NCI-H146 treated with DMSO at 0.1 percent for 48 hours (cell line): ENCODE data around the gene DHH.
"Not testable (repeated sequence)": the region's sequence is repeated elsewhere in the genome, so short reads cannot be mapped to it uniquely, and the experiment has no call there.

Source experiments
- DNase-seq: peaks from one replicate; lab custom pipeline; 2025; ENCODE audit not compliant: unreplicated experiment; lab: John Stamatoyannopoulos, UW

The DHH gene

DNA sequence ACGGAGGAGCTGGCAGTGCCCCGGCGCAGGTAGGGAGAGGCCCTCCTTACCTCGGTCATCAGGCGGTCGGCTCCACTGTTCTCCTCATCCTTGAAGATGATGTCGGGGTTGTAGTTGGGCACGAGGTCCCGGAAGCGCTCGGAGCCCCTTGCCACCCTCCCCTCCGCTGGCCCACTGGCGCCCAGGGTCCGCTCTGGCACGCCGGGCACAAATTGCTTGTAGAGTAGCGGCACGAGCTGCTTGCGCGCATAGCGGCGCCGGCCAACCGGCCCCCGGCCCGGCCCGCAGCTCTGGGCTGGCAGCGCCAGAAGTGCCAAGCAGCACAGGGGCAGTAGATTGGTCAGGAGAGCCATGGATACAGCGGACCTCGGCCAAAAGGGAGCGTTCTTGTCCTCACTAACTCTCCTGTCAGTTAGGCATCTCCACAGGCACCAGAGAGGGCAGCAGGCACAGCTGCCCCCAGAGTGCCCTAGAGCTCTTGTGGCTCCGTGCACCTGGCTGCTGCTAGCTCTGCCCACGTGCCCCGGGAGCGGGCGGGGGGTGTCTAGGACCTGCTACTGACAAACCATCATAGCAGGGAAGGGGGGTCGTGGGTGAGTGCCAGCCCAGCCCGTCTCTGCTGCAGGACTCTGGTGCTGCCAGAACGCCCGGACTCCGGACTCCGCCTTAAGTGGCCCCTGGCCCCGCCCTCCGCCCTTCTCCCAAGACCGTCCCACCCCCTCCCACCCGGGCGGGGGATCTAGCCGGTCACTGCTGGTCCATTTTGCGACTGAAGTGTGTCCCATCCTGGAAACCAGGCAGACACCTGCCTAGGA lies at the start of gene DHH:
Gene DHH (minus strand): TSS at position 642 of the 815 bp plus-strand sequence. CDS start 289 bp downstream, at position 353.
- DNase-seq, result peak; percentile 16

DNA sequence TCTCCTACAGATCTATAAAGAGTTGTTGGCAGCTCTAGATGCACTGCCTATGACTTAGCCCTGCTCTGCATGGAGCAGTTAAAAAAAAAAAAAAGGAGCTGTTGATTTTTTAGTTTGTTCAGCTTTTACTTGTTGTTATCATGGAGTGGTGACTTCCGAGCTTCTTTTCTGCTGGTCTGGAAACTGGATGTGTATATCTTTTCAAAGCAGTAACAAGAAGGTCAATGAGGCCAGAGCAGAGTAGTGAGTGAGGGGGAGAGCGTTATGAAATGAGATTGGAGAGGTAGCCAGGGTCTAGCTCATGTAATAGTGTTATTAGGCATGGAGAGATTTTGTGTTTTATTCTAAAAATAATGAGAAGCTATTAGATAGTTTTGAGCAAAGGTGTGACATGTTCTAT lies 49.8 kb upstream of the DHH start:
- DNase-seq, result no peak

DNA sequence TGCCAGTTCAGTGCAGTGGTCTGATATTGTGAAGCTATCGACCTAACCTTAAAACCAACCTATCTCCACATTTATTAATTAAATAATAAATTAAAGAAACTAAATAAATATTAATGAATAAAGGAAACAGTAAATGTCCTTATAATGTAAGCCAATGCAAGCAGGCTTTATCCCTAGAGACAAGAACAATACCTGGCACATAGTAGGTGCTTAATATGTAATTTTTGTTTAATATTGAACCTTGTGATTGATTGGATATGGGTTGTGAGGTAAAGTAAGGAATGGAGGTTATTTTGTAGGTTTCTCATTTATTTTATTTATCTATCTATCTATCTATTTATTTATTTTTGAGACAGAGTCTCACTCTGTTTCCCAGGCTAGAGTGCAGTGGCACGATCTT lies 44.4 kb upstream of the DHH start:
- no peak for DNase-seq

DNA sequence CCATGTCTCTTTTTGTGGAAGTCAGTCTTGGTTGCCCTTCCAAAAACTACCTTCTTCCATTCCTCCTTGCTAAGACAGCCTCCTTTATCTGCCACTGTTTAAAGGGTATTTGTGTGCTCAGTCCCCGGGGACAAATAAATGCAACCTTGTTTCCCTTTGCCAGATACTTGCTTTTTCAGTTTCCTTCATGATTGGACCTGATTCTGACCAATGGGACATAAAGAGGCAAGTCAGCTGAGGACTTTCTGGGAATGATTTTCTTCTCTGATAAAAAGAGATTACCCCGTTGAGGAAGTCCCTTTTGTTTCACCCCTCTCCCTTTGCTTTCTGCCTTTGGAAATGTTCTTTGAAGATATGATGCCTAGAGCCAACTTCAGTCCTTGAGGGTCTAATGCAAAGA lies 44.0 kb upstream of the DHH start:
- no peak for DNase-seq

DNA sequence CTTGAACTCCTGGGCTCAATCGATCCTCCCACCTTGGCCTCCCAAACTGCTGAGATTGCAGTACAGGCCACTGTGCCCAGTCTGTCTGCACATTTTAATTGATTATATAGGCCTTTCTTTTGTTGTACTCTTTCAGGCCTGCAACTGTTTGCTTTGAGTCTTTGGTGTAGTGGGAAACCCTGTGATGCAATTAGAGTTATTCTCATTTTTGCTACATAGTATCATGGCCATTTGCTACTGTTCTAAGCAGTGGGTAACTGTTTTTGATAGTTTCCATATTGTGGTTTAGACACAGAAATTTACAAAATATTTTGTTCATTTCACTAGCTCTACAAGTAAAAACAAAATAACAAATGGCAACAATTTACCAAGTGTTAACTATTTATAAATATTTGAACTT lies 42.9 kb upstream of the DHH start:
- DNase-seq, result no peak

DNA sequence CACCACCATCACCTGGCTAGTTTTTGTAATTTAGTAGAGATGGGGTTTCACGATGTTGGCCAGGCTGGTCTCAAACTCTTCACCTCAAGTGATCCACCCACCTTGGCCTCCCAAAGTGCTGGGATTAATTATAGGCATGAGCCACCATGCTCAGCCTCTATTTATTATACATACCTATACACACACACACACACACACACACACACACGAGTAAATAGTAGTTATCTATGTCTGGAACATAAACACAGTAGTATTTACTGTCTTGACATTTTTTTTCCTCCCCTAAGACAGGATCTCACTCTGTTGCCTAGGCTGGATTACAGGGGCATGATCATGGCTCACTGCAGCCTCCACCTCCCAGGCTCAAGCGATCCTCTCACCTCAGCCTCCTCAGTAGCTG lies 42.4 kb upstream of the DHH start:
- DNase-seq, result not testable (repeated sequence)

DNA sequence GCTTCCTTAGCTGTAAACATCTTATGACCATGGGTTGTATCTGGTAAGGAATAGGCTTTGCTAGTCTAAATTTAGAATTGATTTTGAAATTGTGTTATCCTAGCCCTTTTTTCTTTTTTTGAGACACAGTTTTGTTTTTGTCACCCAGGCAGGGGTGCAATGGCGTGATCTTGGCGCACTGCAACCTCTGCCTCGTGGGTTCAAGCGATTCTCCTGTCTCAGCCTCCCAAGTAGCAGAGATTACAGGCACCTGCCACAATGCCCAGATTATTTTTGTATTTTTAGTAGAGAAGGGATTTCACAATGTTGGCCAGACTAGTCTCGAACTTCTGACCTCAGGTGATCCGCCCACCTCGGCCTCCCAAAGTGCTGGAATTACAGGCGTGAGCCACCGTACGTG lies 39.0 kb upstream of the DHH start:
- DNase-seq, result no peak

DNA sequence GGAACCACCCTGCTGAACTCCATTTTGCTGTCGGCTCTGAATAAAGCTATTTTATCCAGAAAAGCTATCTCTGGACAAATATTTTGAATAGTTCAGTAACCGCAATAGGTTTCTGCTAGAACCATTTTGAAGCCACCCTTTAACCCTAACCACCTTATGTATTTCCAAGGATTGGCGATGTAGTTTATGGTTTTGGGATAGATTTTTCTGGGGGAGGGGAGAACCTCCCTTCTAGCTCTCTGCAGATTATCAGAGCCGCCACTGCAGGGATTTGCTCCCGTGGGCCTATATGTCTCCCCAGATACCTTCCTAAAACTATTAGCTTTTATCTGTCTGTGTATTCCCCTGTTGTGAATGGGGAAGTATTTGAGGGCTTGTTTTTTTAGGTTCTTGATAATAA lies 38.4 kb upstream of the DHH start:
- peak; percentile 9 for DNase-seq

DNA sequence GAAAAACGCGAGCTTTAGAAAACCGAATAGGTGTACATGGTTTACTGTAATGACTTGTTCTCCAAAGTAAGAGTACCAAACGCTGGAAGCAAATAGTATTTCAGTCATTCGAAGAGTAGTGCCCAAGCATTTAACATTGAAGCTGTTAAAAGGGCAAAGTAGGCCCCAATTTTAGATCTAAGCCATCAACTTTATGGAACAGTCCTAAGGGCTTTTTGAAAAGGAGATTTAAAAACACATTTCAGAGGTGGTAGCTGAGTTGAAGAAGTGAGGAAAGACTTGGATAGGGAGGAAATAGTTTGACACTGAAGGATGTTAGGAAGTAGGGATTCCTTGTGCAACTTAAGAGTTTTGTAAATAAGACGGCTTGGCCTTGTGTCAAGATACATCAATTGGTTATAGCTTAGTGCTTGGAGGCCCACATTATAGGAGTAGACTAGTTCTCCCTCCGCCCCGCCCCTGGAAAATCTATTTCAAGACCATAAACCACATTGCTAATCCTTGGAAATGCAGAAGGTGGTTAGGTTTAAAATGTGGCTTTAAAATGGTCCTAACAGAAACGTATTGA lies 37.4 kb upstream of the DHH start:
- peak; percentile 68 for DNase-seq

DNA sequence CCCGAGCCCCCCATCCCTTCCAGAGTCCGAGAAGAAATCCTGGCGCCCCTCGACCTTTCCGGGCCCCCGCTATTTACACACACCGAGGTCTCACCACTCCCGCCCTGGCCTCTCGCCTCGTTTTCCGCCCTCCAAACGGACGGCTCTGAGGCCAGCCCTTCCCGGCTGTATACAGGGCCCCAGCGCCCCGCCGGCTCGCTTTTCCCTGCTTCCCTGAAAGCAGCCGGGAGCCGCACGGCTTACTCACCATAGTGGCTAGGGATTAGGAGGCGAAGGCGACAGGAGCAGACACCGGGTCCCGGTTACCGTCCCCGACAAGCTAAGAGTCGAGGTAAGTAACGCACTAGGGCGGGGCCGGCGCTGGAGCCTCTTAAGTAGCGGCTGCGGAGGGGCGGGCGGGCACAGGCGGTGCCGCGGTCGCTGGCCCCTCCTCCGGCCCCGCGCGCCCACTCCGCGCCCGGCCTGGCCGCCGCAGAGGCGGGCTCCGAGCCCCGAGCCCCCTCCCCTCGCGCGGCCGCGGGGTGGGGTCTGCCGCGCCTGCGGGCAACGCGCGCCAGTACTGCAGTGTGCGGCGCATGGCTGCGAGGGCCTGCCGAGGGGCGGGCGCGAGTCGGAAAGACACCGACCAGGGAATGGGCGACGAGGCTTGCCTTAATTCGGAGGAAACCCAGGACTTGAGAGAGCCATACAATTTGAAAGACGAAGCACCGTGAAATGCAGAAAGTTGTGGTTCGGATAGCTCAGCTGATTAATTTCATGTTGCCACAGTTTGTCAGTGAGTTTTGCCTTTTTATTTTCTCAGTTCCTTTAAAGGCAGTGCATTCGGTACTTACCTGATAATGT lies 36.7 kb upstream of the DHH start, which contains the start of gene TUBA1B:
Gene TUBA1B (minus strand): TSS at position 345 of the 843 bp plus-strand sequence. CDS start 95 bp downstream, at position 250.
- peak; percentile 86 for DNase-seq

DNA sequence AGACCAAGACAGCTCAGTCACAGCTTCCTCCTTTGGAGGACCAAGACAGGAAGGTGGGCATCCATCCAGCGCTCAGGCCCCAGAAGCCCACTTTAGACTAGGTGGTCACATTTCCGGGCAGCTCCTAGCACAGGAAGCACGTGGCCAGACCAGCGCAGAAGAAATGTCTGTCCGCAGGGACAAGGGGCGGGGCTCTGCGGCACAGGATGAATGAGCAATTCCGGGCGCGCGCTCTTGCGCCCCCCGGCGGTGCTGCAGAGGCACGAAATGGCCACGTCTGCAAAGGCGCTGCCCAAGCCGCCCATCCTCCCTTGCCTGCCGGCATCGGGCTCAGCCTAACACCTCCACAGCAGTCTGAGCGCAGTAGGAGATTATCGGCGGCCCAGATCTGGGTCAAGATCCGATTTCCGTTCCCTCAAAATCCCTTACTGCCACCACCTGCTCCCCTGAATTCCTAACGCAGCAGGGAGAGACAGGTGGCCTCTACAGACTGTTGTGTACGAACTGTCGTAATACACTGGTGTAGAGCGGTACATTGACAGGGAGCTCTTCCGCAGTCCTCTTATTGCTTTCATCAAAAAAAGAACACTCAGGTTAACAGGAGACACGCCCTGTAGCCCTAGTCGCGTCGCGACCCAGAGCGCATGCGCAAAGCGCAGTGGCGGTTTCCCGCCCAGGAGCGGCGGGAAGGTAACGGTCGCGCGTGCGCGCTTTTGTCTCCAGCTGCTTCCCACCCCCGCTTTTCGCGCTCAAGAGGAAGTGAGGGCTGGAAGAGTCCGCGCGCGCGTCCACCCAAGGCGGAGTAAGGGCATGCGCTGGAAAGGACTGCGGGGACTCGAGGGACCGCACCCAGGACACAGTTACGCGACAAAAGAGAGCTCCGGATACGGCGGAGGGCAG lies 35.8 kb upstream of the DHH start:
- peak; percentile 88 for DNase-seq

DNA sequence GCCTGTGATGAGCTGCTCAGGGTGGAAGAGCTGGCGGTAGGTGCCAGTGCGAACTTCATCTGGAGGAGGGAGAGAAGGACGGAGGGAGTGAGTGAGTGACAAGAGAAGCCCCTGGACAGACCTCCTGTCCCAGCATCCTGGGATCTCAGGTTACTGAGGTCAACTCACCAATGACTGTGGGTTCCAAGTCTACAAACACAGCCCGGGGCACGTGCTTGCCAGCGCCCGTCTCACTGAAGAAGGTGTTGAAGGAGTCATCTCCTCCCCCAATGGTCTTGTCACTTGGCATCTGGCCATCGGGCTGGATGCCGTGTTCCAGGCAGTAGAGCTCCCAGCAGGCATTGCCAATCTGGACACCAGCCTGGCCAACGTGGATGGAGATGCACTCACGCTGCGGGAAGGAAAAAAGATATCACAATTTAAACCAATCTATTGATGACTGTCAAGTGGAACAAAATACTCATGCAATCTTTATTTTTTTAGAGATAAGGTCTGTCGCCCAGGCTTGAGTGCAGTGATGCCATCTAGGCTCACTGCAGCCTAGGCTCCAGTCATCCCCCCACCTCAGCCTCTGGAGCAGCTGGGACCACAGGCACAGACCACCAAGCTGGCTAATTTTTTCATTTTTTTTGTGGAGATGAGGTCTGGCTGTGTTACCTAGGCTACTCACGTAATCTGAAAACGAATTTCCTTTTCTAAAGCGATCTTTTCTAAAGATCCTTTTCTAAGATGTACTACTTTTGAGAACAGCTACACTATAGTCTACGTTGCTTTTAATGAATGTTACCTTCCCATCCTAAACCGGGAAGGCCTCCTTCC lies 34.9 kb upstream of the DHH start:
- DNase-seq, result no peak

DNA sequence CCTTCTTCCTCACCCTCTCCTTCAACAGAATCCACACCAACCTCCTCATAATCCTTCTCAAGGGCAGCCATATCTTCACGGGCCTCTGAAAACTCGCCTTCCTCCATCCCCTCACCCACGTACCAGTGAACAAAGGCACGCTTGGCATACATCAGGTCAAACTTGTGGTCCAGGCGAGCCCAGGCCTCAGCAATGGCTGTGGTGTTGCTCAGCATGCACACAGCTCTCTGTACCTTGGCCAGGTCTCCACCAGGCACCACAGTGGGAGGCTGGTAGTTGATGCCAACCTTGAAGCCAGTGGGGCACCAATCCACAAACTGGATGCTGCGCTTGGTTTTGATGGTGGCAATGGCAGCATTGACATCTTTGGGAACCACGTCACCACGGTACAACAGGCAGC lies 33.4 kb upstream of the DHH start:
- not testable (repeated sequence) for DNase-seq

DNA sequence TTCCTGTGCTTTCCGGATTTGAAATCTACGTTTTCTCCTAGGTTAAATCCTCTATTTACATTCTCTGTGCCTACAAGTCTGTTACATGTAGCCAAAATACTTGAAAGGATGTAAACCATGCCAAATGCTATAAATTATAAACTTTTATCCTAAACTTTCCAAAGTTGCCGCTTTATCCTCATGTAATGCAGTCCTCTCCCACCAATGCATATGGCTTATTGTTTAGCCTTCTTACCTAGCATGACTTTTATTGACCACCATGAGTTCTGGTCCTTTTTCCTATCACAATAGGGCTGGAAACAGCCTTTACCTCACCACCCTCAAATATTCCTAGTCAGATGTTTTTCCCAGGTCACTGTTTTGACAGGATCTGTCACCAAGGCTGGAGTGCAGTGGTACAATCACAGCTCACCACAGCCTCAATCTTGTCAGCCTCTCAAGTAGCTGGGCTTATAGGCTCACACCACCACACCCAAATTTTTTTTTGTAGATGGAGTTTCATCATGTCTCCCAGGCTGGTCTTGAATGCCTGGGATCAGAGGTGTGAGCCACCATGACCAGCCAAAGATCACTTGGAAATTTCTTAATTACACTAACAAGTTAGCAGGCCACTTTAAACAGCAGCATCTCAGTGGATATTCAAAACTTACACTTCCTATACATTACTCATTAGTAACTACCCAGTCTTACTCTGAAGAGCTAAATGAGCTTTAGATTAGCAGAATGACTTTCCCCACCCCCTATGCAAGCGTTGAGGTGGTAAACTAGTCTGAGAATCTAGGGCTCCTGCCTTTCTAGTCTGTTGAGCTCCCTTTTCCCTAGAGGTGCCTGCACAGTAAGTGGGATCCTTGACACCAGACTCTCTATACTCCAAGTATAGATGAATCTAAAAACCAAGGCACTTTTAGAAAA lies 32.5 kb upstream of the DHH start:
- no peak for DNase-seq

DNA sequence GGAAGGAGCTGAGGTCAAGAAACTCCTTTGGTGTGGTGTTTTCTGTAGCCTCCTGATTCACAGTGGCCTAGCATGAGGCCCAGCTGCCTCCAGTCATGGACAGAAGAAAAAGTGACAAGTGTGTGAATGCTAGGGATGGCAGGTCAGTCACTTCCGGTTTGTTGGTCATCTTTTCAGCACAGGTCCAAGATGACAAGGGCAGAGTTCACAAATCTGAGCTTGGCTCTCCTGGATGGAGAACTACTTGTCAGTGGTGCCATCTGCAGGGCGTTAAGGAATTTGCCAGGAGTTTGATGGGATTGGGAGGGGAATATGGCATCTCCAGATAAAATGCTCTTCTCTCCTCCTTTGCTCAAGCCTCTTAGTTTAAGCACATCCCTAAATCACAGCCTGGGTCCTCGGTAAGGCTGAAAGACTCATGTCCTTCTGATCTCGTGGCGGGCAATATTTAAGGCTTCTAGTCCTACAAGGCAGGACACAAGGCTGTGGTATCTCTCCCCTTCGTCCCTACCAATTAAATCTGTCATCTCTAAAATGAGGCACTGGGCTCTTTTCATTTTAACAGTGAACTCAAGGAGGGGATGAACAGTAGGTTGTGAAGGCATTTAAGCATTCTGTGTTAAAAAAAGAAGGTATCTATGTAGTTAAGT lies 26.6 kb upstream of the DHH start:
- DNase-seq, result peak; percentile 80

DNA sequence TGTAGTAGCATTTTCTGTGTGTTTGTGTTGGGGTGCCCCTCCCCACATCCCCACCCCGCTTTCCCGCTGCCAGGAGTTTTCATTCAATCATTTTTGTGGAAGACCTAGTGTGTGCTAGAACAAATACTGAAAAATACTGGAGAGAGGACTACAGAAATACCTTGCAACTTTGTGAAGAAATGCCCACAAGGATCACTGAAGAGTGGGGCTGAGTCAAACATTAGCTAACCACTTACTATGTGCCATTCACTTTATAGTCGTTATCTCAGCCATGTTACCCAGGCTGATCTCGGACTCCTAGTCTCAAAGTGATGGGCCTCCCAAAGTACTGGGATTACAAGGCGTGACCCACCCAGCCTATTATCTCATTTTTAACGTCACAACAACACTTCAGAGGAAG lies 16.6 kb upstream of the DHH start:
- no peak for DNase-seq

DNA sequence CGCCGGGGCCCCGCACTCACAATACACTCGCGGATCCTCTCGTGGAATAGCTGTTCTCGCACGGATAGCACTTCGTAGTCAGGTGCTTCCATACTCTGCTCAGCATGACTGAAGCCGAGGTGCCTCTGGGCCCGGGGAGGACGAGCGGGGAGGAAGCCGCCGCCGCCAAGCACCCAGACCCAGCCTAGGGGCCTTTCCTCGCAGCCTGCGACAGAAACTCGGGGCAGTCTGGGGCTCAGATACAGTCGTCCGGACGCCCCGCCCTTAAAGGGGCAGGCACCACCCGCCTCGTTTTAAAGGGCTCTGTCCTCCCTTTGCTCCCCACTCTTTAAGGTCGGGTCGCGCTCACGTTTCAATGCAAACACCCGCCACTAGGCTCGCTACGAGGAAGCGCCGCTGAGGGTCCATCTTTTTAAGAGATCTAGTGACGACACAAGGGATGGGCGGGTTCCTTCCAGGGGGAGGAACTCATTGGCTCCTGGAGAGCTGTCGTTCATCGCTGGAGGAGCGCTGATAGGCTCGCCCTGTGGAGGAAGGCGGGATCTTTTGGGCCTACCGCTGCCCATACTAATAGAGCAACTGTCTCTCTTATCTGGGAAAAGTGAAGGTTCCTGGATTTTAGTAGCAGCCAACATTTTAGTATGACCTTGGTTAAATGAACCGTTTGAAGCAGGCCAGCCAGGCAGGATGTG lies 16.0 kb upstream of the DHH start, which contains the start of gene LMBR1L:
Gene LMBR1L (minus strand): TSS at position 384 of the 692 bp plus-strand sequence. CDS start 292 bp downstream, at position 92.
- DNase-seq, result peak; percentile 98
